Suprapubic skin (tissue), 4 donors: ENCODE data around the gene DNAH14. TPM values are rescaled to one million over a fixed set of nuclear protein-coding genes. Genes with fewer than 3 reads are reported as not detected.
"Not testable (repeated sequence)": the region's sequence is repeated elsewhere in the genome, so short reads cannot be mapped to it uniquely, and the experiment has no call there.

Experiments used
- DNase-seq, 2 donors: peaks; one replicate each; pipeline ENCODE4 v3.0.0-alpha.2; 2019; ENCODE audit warnings: low spot score in 2 of 2
- H3K27ac ChIP-seq: fragments of 200-600 bp; sonication (generic); one replicate; pipeline ENCODE4 v1.5.1; 2019
- H3K27me3 ChIP-seq: fragments of 200-600 bp; sonication (generic); one replicate; pipeline ENCODE4 v1.5.1; 2019
- H3K36me3 ChIP-seq: fragments of 200-600 bp; sonication (generic); one replicate; pipeline ENCODE4 v1.5.1; 2019
- H3K4me1 ChIP-seq: fragments of 200-600 bp; sonication (generic); one replicate; pipeline ENCODE4 v1.5.1; 2019
- H3K4me3 ChIP-seq: fragments of 200-600 bp; sonication (generic); one replicate; pipeline ENCODE4 v1.5.1; 2019; ENCODE audit warnings: mild to moderate bottlenecking
- H3K9me3 ChIP-seq: fragments of 200-600 bp; sonication (generic); one replicate; pipeline ENCODE4 v1.5.1; 2019
- CTCF ChIP-seq, 2 donors: fragments of 200-600 bp in 1 of 2; fragments of 450-650 bp in 1 of 2; sonication (generic) in 1 of 2; IDR thresholded peaks; one replicate each; pipeline ENCODE4 v1.5.1; 2016 to 2019; ENCODE audit warnings: antibody characterized with exemption in 2 of 2, mild to moderate bottlenecking in 1 of 2, moderate library complexity in 1 of 2
- EP300 ChIP-seq: sonication (generic); formaldehyde crosslinking; IDR thresholded peaks from one replicate; pipeline ENCODE4 v1.6.1; 2017; ENCODE audit warnings: antibody characterized with exemption
- POLR2A ChIP-seq, 2 donors: fragments of 450-650 bp; IDR thresholded peaks; one replicate each; pipeline ENCODE4 v1.6.1; 2017; ENCODE audit warnings: antibody characterized with exemption in 2 of 2, mild to moderate bottlenecking in 2 of 2, moderate library complexity in 2 of 2
- POLR2AphosphoS5 ChIP-seq, 3 donors: sonication (generic); formaldehyde crosslinking; IDR thresholded peaks; one replicate each; pipeline ENCODE4 v1.6.1; 2017; ENCODE audit warnings: antibody characterized with exemption in 3 of 3
- WGBS: methylation state at CpG from one replicate; pipeline ENCODE4 v1.1.5; 2018; 5-methylcytosine and 5-hydroxymethylcytosine counted together
- total RNA-seq, 4 donors: library from RNA; depleted of rRNA; stranded (reverse); fragments of >200 nt; gene quantifications; one replicate each; pipeline ENCODE4 v1.1.0, GENCODE V29; 2016

Gene DNAH14
- total RNA-seq, 4 donors from 2014 or later: 4.2 to 6.2 (median 5.4) TPM

- Histone ChIP-seq H3K36me3 (no peaks in the 10 kb centered on the region), H3K4me1 (no peaks in the 10 kb centered on the region), H3K9me3 (peaks cover 4% of the 10 kb centered on the region), H3K27me3 (no peaks in the 10 kb centered on the region), H3K27ac (no peak overlapping the region), H3K4me3 (no peak overlapping the region)
- 91% methylated on average over 1 of the region's 1 CpG for WGBS
- no peak for DNase-seq
- TF ChIP-seq POLR2AphosphoS5 (IDR thresholded peaks at IDR 0.05) (no peak), CTCF (IDR thresholded peaks at IDR 0.05) (no peak), EP300 (no peak), POLR2A (IDR thresholded peaks at IDR 0.05) (no peak)
These were observed 74.9 kb downstream of the DNAH14 start for GRCh38 chr1:225004396-225004795.

GRCh38 chr1:225006352-225006751, 76.9 kb downstream of the DNAH14 start:
- H3K36me3 ChIP-seq, H3K4me1 ChIP-seq, H3K27ac ChIP-seq, H3K27me3 ChIP-seq, H3K4me3 ChIP-seq, H3K9me3 ChIP-seq, DNase-seq: not testable (repeated sequence)
- 86% methylated on average over 5 of the region's 5 CpGs for WGBS

- H3K27ac ChIP-seq, H3K4me3 ChIP-seq, H3K9me3 ChIP-seq, H3K4me1 ChIP-seq, DNase-seq, H3K27me3 ChIP-seq, H3K36me3 ChIP-seq: not testable (repeated sequence)
- WGBS: 94% methylated on average over 5 of the region's 5 CpGs
These were observed 78.6 kb downstream of the DNAH14 start for GRCh38 chr1:225008050-225008449.

- no peak overlapping the region for H3K4me3 ChIP-seq
- no peak for DNase-seq
- TF ChIP-seq POLR2A (IDR thresholded peaks at IDR 0.05) (no peak), POLR2AphosphoS5 (IDR thresholded peaks at IDR 0.05) (no peak), EP300 (no peak)
These were observed 91.6 kb downstream of the DNAH14 start for GRCh38 chr1:225021037-225021436.

GRCh38 chr1:225026701-225027100, 97.2 kb downstream of the DNAH14 start:
- TF ChIP-seq POLR2A (IDR thresholded peaks at IDR 0.05): no peak
- no peak for TF ChIP-seq EP300
- no peak for TF ChIP-seq POLR2AphosphoS5 (IDR thresholded peaks at IDR 0.05)
- TF ChIP-seq CTCF (IDR thresholded peaks at IDR 0.05): no peak
- Histone ChIP-seq H3K36me3 (no peaks in the 10 kb centered on the region), H3K27me3 (no peaks in the 10 kb centered on the region), H3K9me3 (no peaks in the 10 kb centered on the region), H3K4me1 (no peaks in the 10 kb centered on the region), H3K27ac (no peak overlapping the region), H3K4me3 (no peak overlapping the region)
- no peak for DNase-seq
- WGBS: 95% methylated on average over 1 of the region's 1 CpG

More at GRCh38 chr1:225021037-225021436, 91.6 kb downstream of the DNAH14 start:
- H3K27me3 ChIP-seq: no peaks in the 10 kb centered on the region
- H3K36me3 ChIP-seq: no peaks in the 10 kb centered on the region
- no peak overlapping the region for H3K27ac ChIP-seq
- no peaks in the 10 kb centered on the region for H3K9me3 ChIP-seq
- no peaks in the 10 kb centered on the region for H3K4me1 ChIP-seq

GRCh38 chr1:225036441-225036840, 107.0 kb downstream of the DNAH14 start:
- DNase-seq, H3K4me3 ChIP-seq, H3K27ac ChIP-seq, H3K36me3 ChIP-seq, H3K9me3 ChIP-seq, H3K4me1 ChIP-seq, H3K27me3 ChIP-seq: not testable (repeated sequence)
- WGBS: 88% methylated on average over 1 of the region's 1 CpG

- TF ChIP-seq POLR2A (IDR thresholded peaks at IDR 0.05): no peak
- no peaks in the 10 kb centered on the region for H3K4me1 ChIP-seq
- H3K36me3 ChIP-seq: no peaks in the 10 kb centered on the region
- H3K27ac ChIP-seq: no peak overlapping the region
- no peak overlapping the region for H3K4me3 ChIP-seq
- no peak for DNase-seq
- no peaks in the 10 kb centered on the region for H3K27me3 ChIP-seq
- H3K9me3 ChIP-seq: no peaks in the 10 kb centered on the region
These were observed 112.8 kb downstream of the DNAH14 start for GRCh38 chr1:225042263-225042662.

GRCh38 chr1:225044258-225044657, 114.8 kb downstream of the DNAH14 start:
- no peaks in the 10 kb centered on the region for H3K27me3 ChIP-seq
- no peak overlapping the region for H3K27ac ChIP-seq
- no peak for DNase-seq
- H3K9me3 ChIP-seq: no peaks in the 10 kb centered on the region
- H3K4me3 ChIP-seq: no peak overlapping the region
- TF ChIP-seq EP300 (no peak), POLR2A (IDR thresholded peaks at IDR 0.05) (no peak), CTCF (IDR thresholded peaks at IDR 0.05) (no peak)
- no peaks in the 10 kb centered on the region for H3K4me1 ChIP-seq
- H3K36me3 ChIP-seq: no peaks in the 10 kb centered on the region
